Mesendoderm (in vitro differentiated cells): ENCODE results near the gene ALG11. TPM values are rescaled to one million over a fixed set of nuclear protein-coding genes. Genes with fewer than 3 reads are reported as not detected.

Experiments
- DNase-seq: peaks from one replicate; pipeline ENCODE4 v3.0.0; 2013
- H2AK5ac ChIP-seq: 2 replicates; pipeline ENCODE4 v1.6.1; 2013; ENCODE audit warnings: low read length, inconsistent platforms
- H2BK120ac ChIP-seq: 2 replicates; pipeline ENCODE4 v1.6.1; 2013; ENCODE audit warnings: low read depth, mild to moderate bottlenecking, low read length, moderate library complexity, mixed read lengths
- H2BK15ac ChIP-seq: replicated peaks from 2 replicates; pipeline ENCODE4 v1.6.1; 2013; ENCODE audit warnings: low read depth, mild to moderate bottlenecking, moderate library complexity
- H2BK5ac ChIP-seq: 2 replicates; pipeline ENCODE4 v1.6.1; 2013; ENCODE audit warnings: low read length, inconsistent platforms
- H3K18ac ChIP-seq: 2 replicates; pipeline ENCODE4 v1.6.1; 2013; ENCODE audit warnings: mild to moderate bottlenecking, low read length, mixed read lengths
- H3K23ac ChIP-seq: one replicate; pipeline ENCODE4 v1.6.1; 2013; ENCODE audit warnings: low read length
- H3K27ac ChIP-seq: 2 replicates; pipeline ENCODE4 v1.5.1; 2013; ENCODE audit warnings: low read depth, mild to moderate bottlenecking, inconsistent platforms, low read length, moderate library complexity
- H3K27me3 ChIP-seq: 2 replicates; pipeline ENCODE4 v1.6.1; 2013; ENCODE audit warnings: low read length, control low read depth, mild to moderate bottlenecking, inconsistent platforms; ENCODE audit not compliant: insufficient read depth, poor library complexity
- H3K36me3 ChIP-seq: 2 replicates; pipeline ENCODE4 v1.6.1; 2013; ENCODE audit warnings: low read length, inconsistent platforms; ENCODE audit not compliant: control insufficient read depth, insufficient read depth
- H3K4ac ChIP-seq: one replicate; pipeline ENCODE4 v1.6.1; 2013; ENCODE audit warnings: low read depth, mild to moderate bottlenecking, low read length, moderate library complexity
- H3K4me1 ChIP-seq: 2 replicates; pipeline ENCODE4 v1.6.1; 2013; ENCODE audit warnings: low read depth, low read length, inconsistent platforms; ENCODE audit not compliant: control insufficient read depth
- H3K4me2 ChIP-seq: 2 replicates; pipeline ENCODE4 v1.6.1; 2013; ENCODE audit warnings: low read length
- H3K4me3 ChIP-seq: 2 replicates; pipeline ENCODE4 v1.5.1; 2013; ENCODE audit warnings: mild to moderate bottlenecking, low read length
- H3K56ac ChIP-seq: one replicate; pipeline ENCODE4 v1.6.1; 2013; ENCODE audit warnings: low read length
- H3K79me1 ChIP-seq: 2 replicates; pipeline ENCODE4 v1.6.1; 2013; ENCODE audit warnings: low read length, inconsistent platforms
- H3K79me2 ChIP-seq: 2 replicates; pipeline ENCODE4 v1.6.1; 2013; ENCODE audit warnings: mild to moderate bottlenecking, low read length; ENCODE audit not compliant: control insufficient read depth, insufficient read depth
- H3K9ac ChIP-seq: 2 replicates; pipeline ENCODE4 v1.6.1; 2013; ENCODE audit warnings: low read length, inconsistent platforms
- H4K5ac ChIP-seq: one replicate; pipeline ENCODE4 v1.6.1; 2013; ENCODE audit warnings: low read length
- H4K8ac ChIP-seq: one replicate; pipeline ENCODE4 v1.6.1; 2013; ENCODE audit warnings: low read depth, mild to moderate bottlenecking, control low read depth, low read length, moderate library complexity
- WGBS: extraction: QIAGEN DNeasy Blood & Tissue Kit; methylation state at CpG from one replicate; pipeline ENCODE4 v1.1.7; 2013; ENCODE audit warnings: low lambda C conversion rate, missing lambda C conversion rate; ENCODE audit not compliant: insufficient coverage; ENCODE audit errors: extremely low coverage; 5-methylcytosine and 5-hydroxymethylcytosine counted together
- polyA plus RNA-seq, 2 experiments: library from polyadenylated mRNA; stranded (reverse); fragments of 200-250 nt; gene quantifications; one replicate each; pipeline ENCODE4 v1.2.3, GENCODE V29; 2013

ALG11 gene
- 12.4 TPM for polyA plus RNA-seq (2013, experiment 1 of 2)
- 11.3 TPM for polyA plus RNA-seq (2013, experiment 2 of 2)

GRCh38 chr13:52011632-52012511, at the start of gene ALG11:
TSS of gene ALG11 (plus strand) at chr13:52012398. CDS start at chr13:52012419, 21 bp downstream.
- Histone ChIP-seq H3K4me3 (peak within 1 kb of the TSS; percentile 82), H3K18ac (no peak within 1 kb of the TSS), H3K9ac (peak within 1 kb of the TSS; percentile 88), H3K56ac (peak within 1 kb of the TSS; percentile 95), H3K36me3 (no peaks in the 10 kb centered on the region), H3K79me1 (no peaks in the 10 kb centered on the region), H3K79me2 (peaks cover 11% of the 10 kb centered on the region), H2BK120ac (no peak within 1 kb of the TSS), H3K4ac (no peak within 1 kb of the TSS), H4K5ac (no peak within 1 kb of the TSS), H2AK5ac (no peak within 1 kb of the TSS), H3K27ac (no peak within 1 kb of the TSS), H3K4me1 (no peaks in the 10 kb centered on the region), H3K23ac (no peak within 1 kb of the TSS), H2BK5ac (no peak within 1 kb of the TSS), H2BK15ac (no peak within 1 kb of the TSS), H4K8ac (no peak within 1 kb of the TSS), H3K27me3 (peaks cover 9% of the 10 kb centered on the region), H3K4me2 (peak within 1 kb of the TSS; percentile 96)
- whole genome bisulfite sequencing: no CpG with 5 or more reads among the region's 82 CpGs
- DNase-seq: peak; percentile 99

- DNase-seq: no peak
- Histone ChIP-seq H2AK5ac (no peak overlapping the region), H3K18ac (no peak overlapping the region), H3K23ac (no peak overlapping the region), H2BK15ac (no peak overlapping the region), H4K8ac (no peak overlapping the region), H3K79me2 (no peaks in the 10 kb centered on the region), H3K36me3 (no peaks in the 10 kb centered on the region), H3K27me3 (no peaks in the 10 kb centered on the region), H3K9ac (no peak overlapping the region), H3K4me1 (no peaks in the 10 kb centered on the region), H2BK5ac (no peak overlapping the region), H3K4me3 (no peak overlapping the region), H2BK120ac (no peak overlapping the region), H3K4ac (no peak overlapping the region), H3K56ac (no peak overlapping the region), H4K5ac (no peak overlapping the region), H3K4me2 (no peak overlapping the region), H3K79me1 (no peaks in the 10 kb centered on the region), H3K27ac (no peak overlapping the region)
- no CpG with 5 or more reads among the region's 10 CpGs for WGBS
These were observed 46.0 kb upstream of the ALG11 start for GRCh38 chr13:51966186-51966585.

DNA sequence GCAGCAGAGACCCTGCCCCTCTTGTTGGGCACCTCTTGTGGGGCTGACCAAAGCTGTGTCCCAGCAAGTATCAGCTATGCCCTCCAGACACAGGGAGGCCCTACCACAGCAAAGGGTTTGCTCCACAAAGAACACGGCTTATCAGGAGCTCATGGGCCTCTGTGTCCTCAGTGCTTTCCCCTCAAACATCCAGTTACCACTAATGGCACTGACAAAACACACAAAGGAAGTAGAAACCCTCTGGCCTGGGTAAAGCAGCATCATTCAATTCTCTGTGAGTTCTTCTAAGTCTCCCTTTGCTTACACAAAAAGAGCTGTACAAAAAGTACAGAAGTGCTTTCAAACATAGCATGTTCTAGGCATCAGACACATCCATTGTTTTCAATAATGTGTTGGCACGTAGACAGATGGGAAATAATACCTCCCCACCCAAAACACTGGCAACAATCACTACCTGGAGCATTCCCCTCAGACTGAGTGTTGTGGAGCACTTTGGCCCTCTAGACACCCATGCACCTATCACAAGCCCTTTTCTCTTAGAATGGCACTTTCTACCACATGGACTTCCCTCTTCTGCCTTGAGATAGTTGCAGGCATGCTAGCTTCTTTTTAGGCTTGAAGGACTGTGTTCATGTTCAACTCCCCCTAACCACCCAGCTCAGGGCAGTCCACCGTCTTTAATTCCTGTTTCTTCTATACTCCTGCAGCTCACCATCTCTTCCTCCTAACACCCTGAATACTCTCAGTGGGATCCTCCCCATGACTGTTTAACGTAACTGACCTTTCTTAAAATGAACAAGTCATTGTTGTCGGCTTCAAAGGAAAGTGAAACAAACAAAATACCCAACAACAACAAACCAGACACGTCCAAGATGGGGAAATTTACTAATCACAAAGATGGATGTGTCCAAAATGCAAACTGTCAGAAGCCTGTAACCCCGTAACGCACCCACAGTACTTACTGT, 44.4 kb upstream of the ALG11 start:
- no peak overlapping the region for H3K9ac ChIP-seq

GRCh38 chr13:51970349-51970748, 41.8 kb upstream of the ALG11 start:
- no CpG with 5 or more reads among the region's 5 CpGs for WGBS

More for the DNA sequence above, 44.4 kb upstream of the ALG11 start:
- no peaks in the 10 kb centered on the region for H3K27me3 ChIP-seq
- no peak overlapping the region for H4K5ac ChIP-seq
- H3K79me2 ChIP-seq: no peaks in the 10 kb centered on the region
- H3K36me3 ChIP-seq: no peaks in the 10 kb centered on the region
- H3K4me2 ChIP-seq: no peak overlapping the region
- H3K27ac ChIP-seq: no peak overlapping the region
- no peak overlapping the region for H3K4me3 ChIP-seq
- H2BK120ac ChIP-seq: no peak overlapping the region
- no peak overlapping the region for H3K4ac ChIP-seq
- H3K23ac ChIP-seq: no peak overlapping the region
- no peaks in the 10 kb centered on the region for H3K4me1 ChIP-seq
- no peak overlapping the region for H4K8ac ChIP-seq
- no peak for DNase-seq
- no peak overlapping the region for H2BK15ac ChIP-seq
- no peak overlapping the region for H2AK5ac ChIP-seq
- H3K18ac ChIP-seq: no peak overlapping the region
- WGBS: no CpG with 5 or more reads among the region's 8 CpGs
- H3K79me1 ChIP-seq: no peaks in the 10 kb centered on the region
- H3K56ac ChIP-seq: no peak overlapping the region
- H2BK5ac ChIP-seq: no peak overlapping the region

DNA sequence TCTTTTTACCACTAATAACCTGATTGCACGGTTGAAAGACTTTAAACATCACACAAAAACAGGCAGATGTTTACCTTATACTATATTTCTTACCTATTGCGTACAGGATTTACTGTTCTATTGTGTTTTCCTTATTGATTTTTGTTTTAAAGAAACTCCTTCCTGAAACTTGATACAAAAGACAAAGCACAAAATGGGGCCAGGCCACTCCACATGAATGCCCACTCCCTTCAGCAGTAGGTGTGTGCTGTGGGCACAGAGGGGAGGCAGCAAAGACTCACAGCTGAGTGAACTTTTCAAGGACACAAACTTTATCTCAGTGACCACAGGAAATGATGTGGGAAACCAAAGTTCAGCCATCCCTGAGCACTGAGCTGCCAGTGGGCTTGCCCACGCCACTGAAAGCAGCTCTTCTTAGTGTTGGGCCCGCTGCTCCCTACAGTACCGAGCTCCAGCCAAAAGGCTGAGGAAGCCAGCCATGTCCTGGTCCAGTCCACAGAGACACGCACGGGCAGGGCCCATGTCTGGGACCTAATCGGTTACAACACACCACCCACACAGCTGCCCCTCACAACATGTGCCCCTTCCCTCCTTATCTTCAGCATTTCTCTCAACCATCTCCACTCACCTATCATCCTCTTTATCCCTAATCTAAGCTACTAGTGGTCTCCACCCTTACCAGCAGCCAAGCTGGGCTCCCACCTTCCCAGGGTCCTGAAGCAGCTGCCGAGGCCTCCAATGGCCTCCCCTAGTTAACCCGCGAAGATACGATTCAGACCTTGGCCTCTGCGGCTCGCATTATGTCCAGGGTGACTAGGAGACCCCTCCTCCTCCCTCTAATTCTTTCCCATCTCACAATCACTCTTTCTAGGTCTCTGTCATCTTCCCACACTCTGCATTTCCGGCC, 40.4 kb upstream of the ALG11 start:
- Histone ChIP-seq H3K4me2 (no peak overlapping the region), H3K4me1 (no peaks in the 10 kb centered on the region), H2BK5ac (no peak overlapping the region), H3K36me3 (no peaks in the 10 kb centered on the region), H4K8ac (no peak overlapping the region), H2AK5ac (no peak overlapping the region), H3K56ac (no peak overlapping the region), H4K5ac (no peak overlapping the region), H3K4me3 (no peak overlapping the region), H3K79me1 (no peaks in the 10 kb centered on the region), H3K9ac (no peak overlapping the region), H3K23ac (no peak overlapping the region), H3K4ac (no peak overlapping the region), H3K18ac (no peak overlapping the region), H2BK15ac (no peak overlapping the region), H2BK120ac (no peak overlapping the region), H3K79me2 (no peaks in the 10 kb centered on the region), H3K27me3 (no peaks in the 10 kb centered on the region), H3K27ac (no peak overlapping the region)
- no peak for DNase-seq
- no CpG with 5 or more reads among the region's 15 CpGs for WGBS

More at GRCh38 chr13:51970349-51970748, 41.8 kb upstream of the ALG11 start:
- DNase-seq: no peak
- Histone ChIP-seq H4K8ac (no peak overlapping the region), H3K23ac (no peak overlapping the region), H3K36me3 (no peaks in the 10 kb centered on the region), H4K5ac (no peak overlapping the region), H2AK5ac (no peak overlapping the region), H3K79me1 (no peaks in the 10 kb centered on the region), H3K4me1 (no peaks in the 10 kb centered on the region), H3K4me3 (no peak overlapping the region), H3K9ac (no peak overlapping the region), H3K4ac (no peak overlapping the region), H3K4me2 (no peak overlapping the region), H3K18ac (no peak overlapping the region), H3K27me3 (no peaks in the 10 kb centered on the region), H3K27ac (no peak overlapping the region), H2BK15ac (no peak overlapping the region), H2BK5ac (no peak overlapping the region), H3K56ac (no peak overlapping the region), H3K79me2 (no peaks in the 10 kb centered on the region), H2BK120ac (no peak overlapping the region)
